NCI-H2227 (cell line): ENCODE measurements around the gene GAA.

Experiments
- DNase-seq: peaks from one replicate; lab custom pipeline; 2025; ENCODE audit not compliant: unreplicated experiment; lab: John Stamatoyannopoulos, UW

The GAA gene

DNA sequence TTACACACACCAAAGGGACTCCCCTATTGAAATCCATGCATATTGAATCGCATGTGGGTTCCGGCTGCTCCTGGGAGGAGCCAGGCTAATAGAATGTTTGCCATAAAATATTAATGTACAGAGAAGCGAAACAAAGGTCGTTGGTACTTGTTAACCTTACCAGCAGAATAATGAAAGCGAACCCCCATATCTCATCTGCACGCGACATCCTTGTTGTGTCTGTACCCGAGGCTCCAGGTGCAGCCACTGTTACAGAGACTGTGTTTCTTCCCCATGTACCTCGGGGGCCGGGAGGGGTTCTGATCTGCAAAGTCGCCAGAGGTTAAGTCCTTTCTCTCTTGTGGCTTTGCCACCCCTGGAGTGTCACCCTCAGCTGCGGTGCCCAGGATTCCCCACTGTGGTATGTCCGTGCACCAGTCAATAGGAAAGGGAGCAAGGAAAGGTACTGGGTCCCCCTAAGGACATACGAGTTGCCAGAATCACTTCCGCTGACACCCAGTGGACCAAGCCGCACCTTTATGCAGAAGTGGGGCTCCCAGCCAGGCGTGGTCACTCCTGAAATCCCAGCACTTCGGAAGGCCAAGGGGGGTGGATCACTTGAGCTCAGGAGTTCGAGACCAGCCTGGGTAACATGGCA, 2.2 kb downstream of the GAA start:
- DNase-seq, result no peak

- DNase-seq, result peak; percentile 49
Measured at GRCh38 chr17:80104321-80104955, 3.1 kb downstream of the GAA start.

- DNase-seq, result no peak
Measured at GRCh38 chr17:80104956-80105375, 3.6 kb downstream of the GAA start.

DNA sequence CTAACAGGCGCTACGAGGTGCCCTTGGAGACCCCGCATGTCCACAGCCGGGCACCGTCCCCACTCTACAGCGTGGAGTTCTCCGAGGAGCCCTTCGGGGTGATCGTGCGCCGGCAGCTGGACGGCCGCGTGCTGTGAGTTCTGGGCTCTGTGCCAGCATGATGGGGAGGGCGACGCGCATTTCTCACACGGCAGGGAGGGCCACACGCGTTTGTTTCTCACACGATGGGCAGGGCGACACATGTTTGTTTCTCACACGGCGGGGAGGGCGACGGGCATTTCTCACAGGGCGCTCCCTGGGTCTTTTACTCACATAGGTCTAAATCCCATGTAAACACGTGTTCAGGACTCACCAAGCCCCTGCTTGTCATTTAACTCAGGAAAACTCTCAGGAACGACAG, 4.4 kb downstream of the GAA start:
- DNase-seq, result no peak

DNA sequence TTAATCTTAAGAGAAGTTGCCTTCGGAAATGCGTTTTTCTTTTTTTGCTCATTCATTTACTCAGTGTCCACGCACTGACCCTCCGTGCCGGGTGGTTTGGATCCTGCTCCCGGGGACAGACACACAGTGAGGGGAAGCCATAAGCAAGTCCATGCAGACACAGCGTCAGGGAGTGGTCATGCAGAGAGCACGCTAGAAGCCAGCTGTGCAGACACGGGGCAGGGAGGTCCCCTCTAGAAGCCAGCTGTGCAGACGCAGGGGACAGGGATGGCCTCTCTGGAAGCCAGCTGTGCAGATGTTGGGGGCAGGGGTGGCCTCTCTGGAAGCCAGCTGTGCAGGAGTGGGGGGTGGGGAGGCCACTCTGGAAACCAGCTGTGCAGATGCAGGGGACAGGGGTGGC, 4.8 kb downstream of the GAA start:
- no peak for DNase-seq

DNA sequence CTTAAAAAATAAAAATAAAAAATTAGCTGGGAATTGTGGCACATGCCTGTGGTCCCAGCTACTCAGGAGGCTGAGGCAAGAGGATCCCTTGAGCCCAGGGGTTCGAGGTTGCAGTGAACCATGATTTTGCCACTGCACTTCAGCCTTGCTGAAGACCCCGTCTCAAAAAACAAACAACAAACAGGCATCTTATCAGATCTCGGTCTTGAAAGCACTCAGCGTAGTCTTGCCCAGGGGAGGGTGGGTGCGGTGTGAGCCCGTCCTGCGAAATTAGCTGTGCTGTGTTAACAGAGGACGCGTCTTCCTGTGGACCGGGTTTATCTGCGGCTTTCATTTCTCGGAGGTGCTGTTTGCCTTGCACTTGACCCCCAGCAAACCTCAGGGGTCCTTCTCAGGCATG, 5.4 kb downstream of the GAA start:
- no peak for DNase-seq

- no peak for DNase-seq
Measured at GRCh38 chr17:80107231-80108021, 6.0 kb downstream of the GAA start.

DNA sequence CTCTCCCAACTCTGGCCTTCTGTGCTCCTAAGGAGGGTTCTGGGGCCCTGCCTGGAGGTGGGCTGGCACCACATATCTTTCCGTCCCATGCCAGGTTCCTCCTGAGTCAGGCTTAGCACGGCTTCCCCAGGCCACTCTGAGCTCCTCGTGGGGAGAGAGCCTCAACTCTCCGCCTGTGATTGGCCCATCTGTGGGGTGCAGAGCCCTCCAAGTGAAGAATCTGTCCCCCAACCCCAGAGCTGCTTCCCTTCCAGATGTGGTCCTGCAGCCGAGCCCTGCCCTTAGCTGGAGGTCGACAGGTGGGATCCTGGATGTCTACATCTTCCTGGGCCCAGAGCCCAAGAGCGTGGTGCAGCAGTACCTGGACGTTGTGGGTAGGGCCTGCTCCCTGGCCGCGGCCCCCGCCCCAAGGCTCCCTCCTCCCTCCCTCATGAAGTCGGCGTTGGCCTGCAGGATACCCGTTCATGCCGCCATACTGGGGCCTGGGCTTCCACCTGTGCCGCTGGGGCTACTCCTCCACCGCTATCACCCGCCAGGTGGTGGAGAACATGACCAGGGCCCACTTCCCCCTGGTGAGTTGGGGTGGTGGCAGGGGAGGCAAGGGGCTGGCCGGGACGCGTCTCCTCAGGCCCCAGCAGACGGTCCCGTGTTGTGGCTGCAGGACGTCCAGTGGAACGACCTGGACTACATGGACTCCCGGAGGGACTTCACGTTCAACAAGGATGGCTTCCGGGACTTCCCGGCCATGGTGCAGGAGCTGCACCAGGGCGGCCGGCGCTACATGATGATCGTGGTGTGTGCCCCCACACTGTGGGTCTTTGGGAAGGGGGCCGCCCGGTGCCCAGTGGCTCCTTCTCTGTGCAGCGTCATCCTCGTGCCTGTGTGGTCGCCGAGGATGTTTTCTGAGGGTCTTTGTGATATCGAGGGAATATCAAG, 6.9 kb downstream of the GAA start:
- DNase-seq, result no peak

DNA sequence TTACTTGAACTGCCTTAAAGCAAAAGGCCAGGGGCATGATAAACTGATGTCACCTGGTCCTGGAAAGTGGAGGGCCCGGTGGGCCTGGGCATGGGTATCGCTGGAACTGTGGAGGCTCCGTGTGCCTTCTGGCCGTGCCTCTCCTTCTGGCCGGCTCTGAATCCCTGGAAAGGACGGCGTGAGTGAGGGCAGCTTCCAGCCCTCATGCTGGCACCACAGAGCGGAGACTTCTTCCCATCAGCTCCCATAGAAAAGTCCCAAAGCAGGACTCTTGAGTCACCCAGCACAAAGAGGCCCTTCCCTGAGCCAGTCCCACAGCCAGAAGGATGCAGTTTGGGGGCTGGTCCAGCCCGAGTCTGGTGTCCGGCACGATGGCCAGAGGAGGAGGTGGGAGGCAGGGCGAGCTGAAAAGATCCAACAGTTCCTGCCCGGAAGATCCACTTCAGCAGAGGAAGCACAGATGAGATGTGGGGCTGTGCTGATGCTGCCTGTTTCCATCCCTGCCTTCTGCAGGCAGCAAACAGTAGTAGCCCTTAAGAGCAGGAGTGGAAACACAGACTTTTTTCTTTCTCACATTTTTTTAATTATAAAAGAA, 7.8 kb downstream of the GAA start:
- no peak for DNase-seq

- no peak for DNase-seq
Measured at GRCh38 chr17:80109713-80110446, 8.5 kb downstream of the GAA start.

GRCh38 chr17:80110447-80110812, 9.0 kb downstream of the GAA start:
- DNase-seq, result no peak

- DNase-seq, result no peak
Measured at GRCh38 chr17:80110927-80111701, 9.7 kb downstream of the GAA start.

- DNase-seq, result no peak
Measured at GRCh38 chr17:80111702-80112470, 10.5 kb downstream of the GAA start.

DNA sequence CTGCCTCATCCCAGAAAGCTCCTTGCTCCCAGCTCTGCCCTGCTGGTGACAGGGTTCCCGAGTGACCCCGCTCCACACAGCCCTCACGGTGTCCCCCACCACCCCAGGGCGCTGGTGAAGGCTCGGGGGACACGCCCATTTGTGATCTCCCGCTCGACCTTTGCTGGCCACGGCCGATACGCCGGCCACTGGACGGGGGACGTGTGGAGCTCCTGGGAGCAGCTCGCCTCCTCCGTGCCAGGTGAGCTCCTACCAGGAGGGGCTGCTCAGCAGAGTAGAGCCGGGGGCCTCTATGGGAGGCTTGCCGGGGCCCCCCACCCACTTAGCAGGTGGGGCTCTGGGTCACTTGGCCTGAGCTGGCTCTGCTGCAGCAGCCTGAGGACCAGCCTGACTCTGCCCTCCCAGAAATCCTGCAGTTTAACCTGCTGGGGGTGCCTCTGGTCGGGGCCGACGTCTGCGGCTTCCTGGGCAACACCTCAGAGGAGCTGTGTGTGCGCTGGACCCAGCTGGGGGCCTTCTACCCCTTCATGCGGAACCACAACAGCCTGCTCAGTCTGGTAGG, 11.2 kb downstream of the GAA start:
- no peak for DNase-seq

DNA sequence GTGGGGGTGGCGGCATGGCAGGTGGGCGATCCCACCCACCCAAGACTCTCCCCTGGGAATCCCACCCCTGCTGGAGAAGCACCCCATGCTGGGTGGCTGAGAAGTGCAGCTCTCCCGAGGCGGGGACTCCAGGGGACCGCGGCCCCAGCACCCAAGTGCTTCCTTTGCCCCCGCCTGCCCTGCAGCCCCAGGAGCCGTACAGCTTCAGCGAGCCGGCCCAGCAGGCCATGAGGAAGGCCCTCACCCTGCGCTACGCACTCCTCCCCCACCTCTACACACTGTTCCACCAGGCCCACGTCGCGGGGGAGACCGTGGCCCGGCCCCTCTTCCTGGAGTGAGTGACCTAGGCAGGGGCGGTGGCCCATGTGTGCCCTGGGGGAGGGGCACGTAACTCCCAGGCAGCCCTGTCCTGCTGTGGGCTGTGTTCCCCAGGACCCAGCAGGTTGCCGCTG, 11.7 kb downstream of the GAA start:
- no peak for DNase-seq

DNA sequence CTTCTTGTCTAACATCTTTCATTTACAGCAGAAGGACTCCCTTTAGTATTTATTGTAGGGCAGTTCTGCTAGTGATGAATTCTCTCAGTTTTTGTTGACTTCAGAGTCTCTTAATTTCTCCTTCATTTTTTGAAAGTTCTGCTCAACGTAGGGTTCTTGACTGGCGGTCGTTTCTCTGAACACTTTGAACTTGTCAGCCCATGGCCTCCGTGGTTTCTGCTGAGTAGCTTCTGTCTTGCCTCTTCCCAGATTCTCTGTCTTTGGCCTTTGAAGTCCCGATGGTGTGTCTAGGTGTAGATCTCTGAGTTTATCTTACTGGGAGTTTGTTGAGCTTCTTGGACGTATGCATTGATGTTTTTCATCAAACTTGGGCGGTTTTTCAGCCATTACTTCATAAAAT, 13.4 kb downstream of the GAA start:
- no peak for DNase-seq

- no peak for DNase-seq
Measured at GRCh38 chr17:80115159-80115558, 13.8 kb downstream of the GAA start.

DNA sequence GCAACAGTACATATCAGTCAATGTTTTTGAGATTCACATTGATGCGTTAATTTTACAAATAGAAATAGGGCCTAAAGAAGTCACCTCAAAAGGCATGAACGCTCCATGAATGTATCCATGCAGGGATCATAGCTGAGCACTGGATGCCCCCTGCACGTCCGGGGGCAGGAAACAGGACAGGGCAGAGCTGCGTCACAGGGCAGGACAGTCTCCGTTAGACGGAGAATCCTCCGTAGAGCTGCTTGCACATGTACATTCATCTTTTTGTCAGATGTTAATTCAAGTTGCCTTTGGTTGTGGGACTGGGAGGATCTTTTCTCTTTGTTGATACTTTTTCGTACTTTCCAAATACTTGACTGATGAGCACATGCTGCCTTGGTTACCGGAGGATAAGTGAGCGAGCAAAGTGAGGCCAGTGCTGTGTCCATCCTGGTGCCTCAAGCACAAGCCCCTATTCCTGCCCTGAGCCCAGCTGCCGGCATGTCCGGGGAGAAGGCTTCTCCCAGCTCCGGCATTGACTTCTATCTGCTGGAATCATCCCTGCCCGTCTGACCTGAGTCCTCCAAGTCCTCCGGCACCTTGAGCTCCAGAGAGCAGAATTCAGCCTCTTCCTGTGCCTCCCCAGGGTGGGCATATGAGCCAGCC, 15.0 kb downstream of the GAA start:
- no peak for DNase-seq
